Measurements from ENCODE around the gene TFR2. TPM values are rescaled to one million over a fixed set of nuclear protein-coding genes. Genes with fewer than 3 reads are reported as not detected.

Gene TFR2
- total and polyA plus RNA-seq, 2 of the 13 experiments (the other 11 are each of a cell fraction or from before 2014, with no cell fraction given) = 36.9 to 64.2 TPM

GRCh38 chr7:100612730-100613390 lies 28.5 kb downstream of the TFR2 start (continued):
- TF ChIP-seq REL (CRISPR knock-in tag; conservative IDR thresholded peaks at IDR 0.05) (no peak), GZF1 (CRISPR knock-in tag; IDR thresholded peaks at IDR 0.05) (no peak), HOMEZ (CRISPR knock-in tag; IDR thresholded peaks at IDR 0.05; ENCODE audit: low read depth) (no peak), AHDC1 (CRISPR knock-in tag; IDR thresholded peaks at IDR 0.05; ENCODE audit: borderline replicate concordance) (no peak), KMT2B (CRISPR knock-in tag; IDR thresholded peaks at IDR 0.05) (no peak), TARDBP (CRISPR knock-in tag; IDR thresholded peaks at IDR 0.05) (no peak), ZNF850 (CRISPR knock-in tag; conservative IDR thresholded peaks at IDR 0.05) (0 out of 2 replicates have a peak, but pooled peaks have one; percentile 68), ZNF557 (CRISPR knock-in tag; IDR thresholded peaks at IDR 0.05) (no peak), MBD4 (IDR thresholded peaks at IDR 0.05; ENCODE audit: borderline replicate concordance, low read length) (no peak), HMGA1 (CRISPR knock-in tag; conservative IDR thresholded peaks at IDR 0.05) (no peak), EHMT2 (IDR thresholded peaks at IDR 0.05; ENCODE audit: borderline replicate concordance, low read depth, low read length) (no peak), TCF7L2 (IDR thresholded peaks at IDR 0.05; ENCODE audit: low read depth, low read length) (no peak), ZNF792 (CRISPR knock-in tag; IDR thresholded peaks at IDR 0.05) (no peak), ZNF264 (CRISPR knock-in tag; IDR thresholded peaks at IDR 0.05) (no peak), MAZ (IDR thresholded peaks at IDR 0.05; ENCODE audit: borderline replicate concordance, low read depth, low read length) (no peak), MAZ (CRISPR knock-in tag; IDR thresholded peaks at IDR 0.05; ENCODE audit: low read depth) (0 out of 2 replicates have a peak, but pooled peaks have one; percentile 26), E2F1 (CRISPR knock-in tag; IDR thresholded peaks at IDR 0.05) (no peak), MLX (CRISPR knock-in tag; IDR thresholded peaks at IDR 0.05) (no peak), U2AF2 (IDR thresholded peaks at IDR 0.05; ENCODE audit: low read depth, low read length) (no peak), ZNF704 (CRISPR knock-in tag; IDR thresholded peaks at IDR 0.05; ENCODE audit: borderline replicate concordance) (peak; percentile 48; the same call in 1 of the 2 replicates), ZMAT3 (CRISPR knock-in tag; conservative IDR thresholded peaks at IDR 0.05) (no peak)
